Fibroblast of lung (primary cell): ENCODE results near the gene ZFPM1. TPM values are rescaled to one million over a fixed set of nuclear protein-coding genes. Genes with fewer than 3 reads are reported as not detected.

Experiments
- DNase-seq, 2 donors: peaks; one replicate each; pipeline versions ENCODE4 v3.0.0 to v3.0.0-alpha.2; 2010; ENCODE audit warnings: low read depth in 2 of 2
- H2AFZ ChIP-seq: 2 replicates; pipeline ENCODE4 v1.5.1; 2012; ENCODE audit warnings: low read length, control low read depth, inconsistent platforms
- H3K27ac ChIP-seq: 2 replicates; pipeline ENCODE4 v1.5.1; 2011; ENCODE audit warnings: low read length, control low read depth; ENCODE audit not compliant: insufficient read depth
- H3K27me3 ChIP-seq: 2 replicates; pipeline ENCODE4 v1.5.1; 2011; ENCODE audit warnings: mild to moderate bottlenecking, low read length; ENCODE audit not compliant: control insufficient read depth, insufficient read depth
- H3K36me3 ChIP-seq: 2 replicates; pipeline ENCODE4 v1.5.1; 2011; ENCODE audit warnings: low read length; ENCODE audit not compliant: control insufficient read depth, insufficient read depth
- H3K4me1 ChIP-seq: 2 replicates; pipeline ENCODE4 v1.5.1; 2011; ENCODE audit warnings: low read length; ENCODE audit not compliant: control insufficient read depth, insufficient read depth; ENCODE audit errors: extremely low read depth
- H3K4me2 ChIP-seq: 2 replicates; pipeline ENCODE4 v1.5.1; 2011; ENCODE audit warnings: low read length, control low read depth; ENCODE audit not compliant: insufficient read depth; ENCODE audit errors: extremely low read depth
- H3K4me3 ChIP-seq, 4 experiments: fragments of 200-600 bp in 1 of 4; sonication (generic) in 1 of 4; replicated peaks in 1 of 4; 2 replicates each; pipeline ENCODE4 v1.5.1; 2011 to 2016; ENCODE audit warnings: low read length in 4 of 4, low read depth in 3 of 4, mild to moderate bottlenecking in 3 of 4, control low read depth in 2 of 4, inconsistent platforms in 1 of 4, mixed read lengths in 1 of 4; ENCODE audit not compliant: insufficient read depth in 1 of 4; ENCODE audit errors: control extremely low read depth in 1 of 4
- H3K79me2 ChIP-seq: 2 replicates; pipeline ENCODE4 v1.5.1; 2012; ENCODE audit warnings: mild to moderate bottlenecking, low read length, inconsistent platforms; ENCODE audit not compliant: control insufficient read depth, insufficient read depth
- H3K9ac ChIP-seq: 2 replicates; pipeline ENCODE4 v1.5.1; 2011; ENCODE audit warnings: mild to moderate bottlenecking, low read length, control low read depth; ENCODE audit not compliant: insufficient read depth
- H3K9me3 ChIP-seq: 2 replicates; pipeline ENCODE4 v1.5.1; 2012; ENCODE audit warnings: low read depth, low read length; ENCODE audit not compliant: control insufficient read depth, insufficient read depth
- H4K20me1 ChIP-seq: 2 replicates; pipeline ENCODE4 v1.5.1; 2011; ENCODE audit warnings: low read length; ENCODE audit not compliant: control insufficient read depth, insufficient read depth; ENCODE audit errors: extremely low read depth
- EZH2 ChIP-seq: IDR thresholded peaks from 2 replicates; pipeline ENCODE4 v1.5.1; 2012; ENCODE audit warnings: low read length, control low read depth, mild to moderate bottlenecking; ENCODE audit errors: missing control alignments
- polyA plus RNA-seq, 2 donors: library from polyadenylated mRNA; depleted of rRNA in 1 of 2; stranded (reverse) in 1 of 2; unstranded in 1 of 2; fragments of >200 nt; gene quantifications; 2 replicates each; pipeline ENCODE4 v1.2.1, GENCODE V29; 2011 to 2012; ENCODE audit warnings: missing spikeins in 1 of 2
- total RNA-seq: library from RNA; depleted of rRNA; stranded (reverse); fragments of >200 nt; gene quantifications from 2 replicates; pipeline ENCODE4 v1.2.1, GENCODE V29; 2014
- TF ChIP-seq, protein P1 (sequence below), 2 donors: IDR thresholded peaks in 1 of 2; conservative IDR thresholded peaks in 1 of 2; 1 replicate in 1 of 2; 2 replicates in 1 of 2; pipeline ENCODE4 v1.5.1; 2011 to 2012; ENCODE audit warnings: low read length in 2 of 2, control low read depth in 1 of 2, inconsistent platforms in 1 of 2, low read depth in 1 of 2, mild to moderate bottlenecking in 1 of 2

ZFPM1 gene
- total and polyA plus RNA-seq, 2 donors (not counting 1 experiment from before 2014, with no cell fraction given): 0.27 to 1.7 TPM

DNA sequence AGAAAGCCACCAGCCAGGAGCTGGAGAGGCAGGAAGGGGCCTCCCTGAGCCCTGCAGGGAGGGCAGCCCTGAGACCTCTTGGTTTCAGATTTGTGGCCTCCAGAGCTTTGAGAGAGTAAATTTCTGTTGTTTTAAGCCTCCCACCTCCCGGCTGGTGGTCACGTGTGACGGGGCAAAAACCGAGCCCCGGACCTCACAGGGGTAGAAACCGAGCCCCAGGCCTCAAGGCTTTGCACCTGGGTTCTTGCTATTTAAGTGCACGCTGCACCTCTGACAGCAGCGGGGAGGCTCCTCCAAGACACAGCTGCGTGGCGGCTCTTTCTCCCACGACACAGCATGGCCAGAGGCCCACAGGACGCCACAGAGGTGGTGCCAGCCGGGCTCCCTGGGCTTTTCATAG lies 99.7 kb downstream of the ZFPM1 start:
- no peak overlapping the region for H2AFZ ChIP-seq
- peaks cover 23% of the 10 kb centered on the region for H3K27me3 ChIP-seq
- no peak overlapping the region for H3K27ac ChIP-seq

DNA sequence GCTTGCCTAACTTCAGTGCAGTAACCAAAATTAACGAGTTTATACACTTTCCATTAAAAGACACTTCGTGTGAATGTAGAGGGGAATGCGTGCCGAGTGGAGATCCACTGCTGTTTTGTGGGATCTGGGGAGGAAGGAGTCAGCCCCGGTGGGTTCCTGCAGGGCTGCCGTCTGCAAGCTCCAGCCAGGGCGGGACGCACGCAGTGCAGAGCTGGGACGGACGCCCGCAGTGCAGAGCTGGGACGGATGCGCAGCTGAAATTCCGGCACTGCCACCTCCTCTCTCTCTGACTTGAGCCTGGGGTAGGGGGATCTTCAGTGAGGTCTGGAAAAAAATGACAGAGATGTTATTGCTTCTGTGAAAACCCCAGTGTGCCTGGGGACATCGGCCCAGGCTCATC lies 100.7 kb downstream of the ZFPM1 start:
- TF ChIP-seq EZH2: no peak
- TF ChIP-seq, protein P1, sequence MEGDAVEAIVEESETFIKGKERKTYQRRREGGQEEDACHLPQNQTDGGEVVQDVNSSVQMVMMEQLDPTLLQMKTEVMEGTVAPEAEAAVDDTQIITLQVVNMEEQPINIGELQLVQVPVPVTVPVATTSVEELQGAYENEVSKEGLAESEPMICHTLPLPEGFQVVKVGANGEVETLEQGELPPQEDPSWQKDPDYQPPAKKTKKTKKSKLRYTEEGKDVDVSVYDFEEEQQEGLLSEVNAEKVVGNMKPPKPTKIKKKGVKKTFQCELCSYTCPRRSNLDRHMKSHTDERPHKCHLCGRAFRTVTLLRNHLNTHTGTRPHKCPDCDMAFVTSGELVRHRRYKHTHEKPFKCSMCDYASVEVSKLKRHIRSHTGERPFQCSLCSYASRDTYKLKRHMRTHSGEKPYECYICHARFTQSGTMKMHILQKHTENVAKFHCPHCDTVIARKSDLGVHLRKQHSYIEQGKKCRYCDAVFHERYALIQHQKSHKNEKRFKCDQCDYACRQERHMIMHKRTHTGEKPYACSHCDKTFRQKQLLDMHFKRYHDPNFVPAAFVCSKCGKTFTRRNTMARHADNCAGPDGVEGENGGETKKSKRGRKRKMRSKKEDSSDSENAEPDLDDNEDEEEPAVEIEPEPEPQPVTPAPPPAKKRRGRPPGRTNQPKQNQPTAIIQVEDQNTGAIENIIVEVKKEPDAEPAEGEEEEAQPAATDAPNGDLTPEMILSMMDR (conservative IDR thresholded peaks at IDR 0.05 in 1 of 2, IDR thresholded peaks at IDR 0.05 in 1 of 2; ENCODE audit: low read depth in 1 of 2, low read length in 2 of 2): no peak

More for the DNA sequence above, 99.7 kb downstream of the ZFPM1 start:
- no peaks in the 10 kb centered on the region for H3K9me3 ChIP-seq
- H3K4me3 ChIP-seq: no peak overlapping the region
- no peak for TF ChIP-seq EZH2
- TF ChIP-seq, protein P1 (conservative IDR thresholded peaks at IDR 0.05 in 1 of 2, IDR thresholded peaks at IDR 0.05 in 1 of 2; ENCODE audit: low read depth in 1 of 2, low read length in 2 of 2): no peak
- no peak overlapping the region for H3K9ac ChIP-seq
- no peaks in the 10 kb centered on the region for H4K20me1 ChIP-seq
- no peaks in the 10 kb centered on the region for H3K36me3 ChIP-seq
- H3K4me2 ChIP-seq: no peak overlapping the region
- no peak for DNase-seq
- H3K79me2 ChIP-seq: no peaks in the 10 kb centered on the region
- H3K4me1 ChIP-seq: no peaks in the 10 kb centered on the region

DNA sequence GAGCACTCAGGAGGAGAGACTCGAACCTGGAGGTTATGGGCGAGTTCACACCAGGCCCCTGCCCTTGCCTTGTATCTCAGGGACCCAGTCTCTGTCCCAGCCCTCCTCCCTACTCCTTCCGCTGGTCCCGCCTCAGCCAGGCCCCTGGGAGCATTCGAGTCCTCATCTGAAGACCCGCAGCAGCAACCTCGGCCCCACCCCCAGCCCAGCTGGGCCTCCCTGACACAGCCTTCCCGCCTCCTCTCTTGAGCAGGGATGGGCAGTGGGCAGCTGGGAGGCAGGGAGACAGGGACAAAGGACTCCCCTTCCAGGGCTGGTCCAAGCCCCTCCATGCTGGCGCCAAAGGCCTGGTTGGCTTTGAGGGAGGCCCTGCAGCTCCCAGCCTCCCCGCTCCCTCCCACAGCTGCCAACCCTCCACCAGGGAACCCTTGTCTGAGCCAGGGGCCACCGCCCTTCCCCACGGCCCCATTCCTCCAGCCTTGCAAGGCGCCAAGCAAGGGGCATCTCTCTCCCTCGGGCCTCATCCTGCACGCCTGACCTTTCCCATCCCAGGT lies 101.7 kb downstream of the ZFPM1 start:
- Histone ChIP-seq H3K36me3 (no peaks in the 10 kb centered on the region), H2AFZ (no peak overlapping the region), H3K4me3 (no peak overlapping the region), H4K20me1 (no peaks in the 10 kb centered on the region), H3K27me3 (peaks cover 25% of the 10 kb centered on the region), H3K9me3 (no peaks in the 10 kb centered on the region), H3K27ac (no peak overlapping the region), H3K4me2 (no peak overlapping the region), H3K9ac (no peak overlapping the region), H3K79me2 (no peaks in the 10 kb centered on the region), H3K4me1 (no peaks in the 10 kb centered on the region)
- TF ChIP-seq EZH2: no peak
- TF ChIP-seq, protein P1 (conservative IDR thresholded peaks at IDR 0.05 in 1 of 2, IDR thresholded peaks at IDR 0.05 in 1 of 2; ENCODE audit: low read depth in 1 of 2, low read length in 2 of 2): no peak
- no peak for DNase-seq

More for the DNA sequence above, 100.7 kb downstream of the ZFPM1 start:
- Histone ChIP-seq H3K9me3 (no peaks in the 10 kb centered on the region), H3K4me1 (no peaks in the 10 kb centered on the region), H3K79me2 (no peaks in the 10 kb centered on the region), H3K27me3 (peaks cover 23% of the 10 kb centered on the region), H3K4me3 (no peak overlapping the region), H3K9ac (no peak overlapping the region), H3K4me2 (no peak overlapping the region), H4K20me1 (no peaks in the 10 kb centered on the region), H3K36me3 (no peaks in the 10 kb centered on the region), H3K27ac (no peak overlapping the region), H2AFZ (no peak overlapping the region)
- DNase-seq: no peak
